ENCODE results near the gene PCDHA7.

PCDHA7 gene

GRCh38 chr5:140883373-140883772, 49.3 kb downstream of the PCDHA7 start:
- no peak for DNase-seq
- H3K27ac ChIP-seq (ENCODE audit: insufficient read depth, low read length, poor library complexity, severe bottlenecking) = no peak overlapping the region
- H3K36me3 ChIP-seq (ENCODE audit: control insufficient read depth, insufficient read depth, low read length) = no peaks in the 10 kb centered on the region
- no peak overlapping the region for H3K4me3 ChIP-seq (ENCODE audit: insufficient read depth, low read depth, low read length, poor library complexity, severe bottlenecking)
- H3K27me3 ChIP-seq (replicated peaks; ENCODE audit: control insufficient read depth, insufficient read depth, low read length, poor library complexity, severe bottlenecking) = peaks cover 4% of the 10 kb centered on the region
- no peaks in the 10 kb centered on the region for H3K4me1 ChIP-seq (ENCODE audit: control insufficient read depth, insufficient read depth, low read length, poor library complexity, severe bottlenecking)
- peaks cover 6% of the 10 kb centered on the region for H3K9me3 ChIP-seq (ENCODE audit: control insufficient read depth, low read length)

- H3K4me1 ChIP-seq (ENCODE audit: control insufficient read depth, insufficient read depth, low read length, poor library complexity, severe bottlenecking) = no peaks in the 10 kb centered on the region
- H3K4me3 ChIP-seq (ENCODE audit: insufficient read depth, low read depth, low read length, poor library complexity, severe bottlenecking) = no peak overlapping the region
- H3K36me3 ChIP-seq (ENCODE audit: control insufficient read depth, insufficient read depth, low read length) = no peaks in the 10 kb centered on the region
- H3K27me3 ChIP-seq (replicated peaks; ENCODE audit: control insufficient read depth, insufficient read depth, low read length, poor library complexity, severe bottlenecking) = no peaks in the 10 kb centered on the region
- DNase-seq = no peak
- peaks cover 6% of the 10 kb centered on the region for H3K9me3 ChIP-seq (ENCODE audit: control insufficient read depth, low read length)
- no peak overlapping the region for H3K27ac ChIP-seq (ENCODE audit: insufficient read depth, low read length, poor library complexity, severe bottlenecking)
Observed at GRCh38 chr5:140883927-140884697, 50.0 kb downstream of the PCDHA7 start.

Data from effector memory CD4-positive, alpha-beta T cell (primary cell).